Measurements from ENCODE around the gene CCDC178. TPM values are rescaled to one million over a fixed set of nuclear protein-coding genes. Genes with fewer than 3 reads are reported as not detected.

CCDC178 gene
- total RNA-seq, 1 experiment from 2014 or later: not detected

DNA sequence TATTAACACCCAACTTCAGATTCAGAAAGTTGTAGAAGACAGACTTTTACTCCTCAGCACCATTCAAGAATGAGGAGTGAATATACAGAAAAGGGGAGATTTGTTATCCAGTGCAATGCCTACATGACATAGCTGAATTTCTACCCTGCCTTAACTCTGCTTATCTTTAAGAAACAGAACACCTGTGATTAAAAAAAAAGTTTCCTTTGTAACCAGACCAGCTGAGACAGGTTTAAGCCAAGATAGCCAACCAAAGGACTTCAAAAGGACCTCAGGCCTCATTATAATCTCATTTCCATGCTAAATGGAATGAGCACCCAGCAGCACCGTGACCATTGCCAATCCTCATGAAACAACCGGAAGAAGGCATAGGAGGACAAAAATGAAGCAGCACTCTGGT is 122.9 kb downstream of the CCDC178 start:
- ATAC-seq (no peak), DNase-seq (ENCODE audit: low read depth, low spot score) (no peak)
- no peak overlapping the region for H3K4me2 ChIP-seq (ENCODE audit: low read length)
- TF ChIP-seq JUND (IDR thresholded peaks at IDR 0.05) (no peak), EZH2phosphoT487 (IDR thresholded peaks at IDR 0.05; ENCODE audit: borderline replicate concordance) (no peak), ZBTB33 (IDR thresholded peaks at IDR 0.05; ENCODE audit: extremely low read depth, insufficient replicate concordance, low read length) (no peak), EZH2 (IDR thresholded peaks at IDR 0.05) (no peak), SP1 (IDR thresholded peaks at IDR 0.05; ENCODE audit: low read depth) (no peak), EGR1 (IDR thresholded peaks at IDR 0.05; ENCODE audit: low read depth) (no peak), POLR2AphosphoS5 (IDR thresholded peaks at IDR 0.05; ENCODE audit: low read depth, low read length) (no peak), RAD21 (IDR thresholded peaks at IDR 0.05; ENCODE audit: low read depth) (no peak), ZNF274 (IDR thresholded peaks at IDR 0.05; ENCODE audit: low read depth, low read length) (no peak), REST (IDR thresholded peaks at IDR 0.05; ENCODE audit: low read depth) (no peak), POLR2A (IDR thresholded peaks at IDR 0.05; ENCODE audit: borderline replicate concordance, extremely low read depth, insufficient read depth, insufficient read length) (no peak), SIN3A (IDR thresholded peaks at IDR 0.05; ENCODE audit: low read depth) (no peak), TCF7L2 (IDR thresholded peaks at IDR 0.05; ENCODE audit: borderline replicate concordance, extremely low read depth, insufficient read depth, insufficient read length) (no peak), CBX3 (IDR thresholded peaks at IDR 0.05; ENCODE audit: low read depth) (no peak), YY1 (IDR thresholded peaks at IDR 0.05; ENCODE audit: extremely low read depth, insufficient replicate concordance, low read depth, low read length) (no peak)
- no peaks in the 10 kb centered on the region for H4K20me1 ChIP-seq (ENCODE audit: insufficient read depth)
- H3K27ac ChIP-seq (ENCODE audit: low read depth, low read length): no peak overlapping the region
- H3K4me1 ChIP-seq (ENCODE audit: control insufficient read depth in 1 of 2, insufficient read depth in 2 of 2, low read length in 2 of 2): no peaks in the 10 kb centered on the region
- H2AFZ ChIP-seq (ENCODE audit: low read depth, low read length, poor library complexity, severe bottlenecking): no peak overlapping the region
- ChIA-PET RAD21 (ENCODE audit: low non-redundant PET in 1 of 2, low total read pairs in 2 of 2, uncharacterized antibody in 2 of 2, unreplicated experiment in 2 of 2) (no interaction called here), CTCF (no interaction called here), POLR2A (no interaction called here)
- no peak overlapping the region for H3K9ac ChIP-seq (ENCODE audit: low read length)
- peaks cover 0 to 7% of the 10 kb centered on the region in 2 experiments; a peak in 2 of 4 replicates for H3K9me3 ChIP-seq (ENCODE audit: control insufficient read depth in 1 of 2, insufficient read depth in 1 of 2, low read depth in 1 of 2, low read length in 2 of 2)
- no peaks in the 10 kb centered on the region for H3K9me2 ChIP-seq (ENCODE audit: insufficient read depth)
- no peaks in the 10 kb centered on the region for H3K27me3 ChIP-seq (ENCODE audit: insufficient read depth, low read length)
- BruUV-seq (replicated peaks): no TSS peak
- H3K79me2 ChIP-seq (ENCODE audit: insufficient read depth, low read length): no peaks in the 10 kb centered on the region
- intact Hi-C loops (cut with micrococcal nuclease): no loop called here
- no peaks in the 10 kb centered on the region for H3K36me3 ChIP-seq (ENCODE audit: control insufficient read depth in 1 of 2, insufficient read depth in 2 of 2, low read length in 2 of 2)
- no peak overlapping the region for H3K4me3 ChIP-seq (replicated peaks in 1 of 2; ENCODE audit: low read depth in 1 of 2, low read length in 2 of 2)

Data from HCT116 (cell line).